ES-I3 (cell line): ENCODE results near the gene SMPD2.

Experiments used
- H3K36me3 ChIP-seq: 2 replicates; pipeline ENCODE4 v1.6.1; 2013; ENCODE audit warnings: mild to moderate bottlenecking, low read length, control low read depth, moderate library complexity; ENCODE audit not compliant: insufficient read depth
- H3K4me1 ChIP-seq: 2 replicates; pipeline ENCODE4 v1.6.1; 2013; ENCODE audit warnings: mild to moderate bottlenecking, control low read depth, low read length; ENCODE audit not compliant: insufficient read depth
- H3K9ac ChIP-seq: 2 replicates; pipeline ENCODE4 v1.6.1; 2013; ENCODE audit warnings: low read depth, mild to moderate bottlenecking, low read length, moderate library complexity
- H3K9me3 ChIP-seq: 2 replicates; pipeline ENCODE4 v1.6.1; 2013; ENCODE audit warnings: mild to moderate bottlenecking, low read length, moderate library complexity; ENCODE audit not compliant: control insufficient read depth, insufficient read depth

The SMPD2 gene, protein sequence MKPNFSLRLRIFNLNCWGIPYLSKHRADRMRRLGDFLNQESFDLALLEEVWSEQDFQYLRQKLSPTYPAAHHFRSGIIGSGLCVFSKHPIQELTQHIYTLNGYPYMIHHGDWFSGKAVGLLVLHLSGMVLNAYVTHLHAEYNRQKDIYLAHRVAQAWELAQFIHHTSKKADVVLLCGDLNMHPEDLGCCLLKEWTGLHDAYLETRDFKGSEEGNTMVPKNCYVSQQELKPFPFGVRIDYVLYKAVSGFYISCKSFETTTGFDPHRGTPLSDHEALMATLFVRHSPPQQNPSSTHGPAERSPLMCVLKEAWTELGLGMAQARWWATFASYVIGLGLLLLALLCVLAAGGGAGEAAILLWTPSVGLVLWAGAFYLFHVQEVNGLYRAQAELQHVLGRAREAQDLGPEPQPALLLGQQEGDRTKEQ

DNA sequence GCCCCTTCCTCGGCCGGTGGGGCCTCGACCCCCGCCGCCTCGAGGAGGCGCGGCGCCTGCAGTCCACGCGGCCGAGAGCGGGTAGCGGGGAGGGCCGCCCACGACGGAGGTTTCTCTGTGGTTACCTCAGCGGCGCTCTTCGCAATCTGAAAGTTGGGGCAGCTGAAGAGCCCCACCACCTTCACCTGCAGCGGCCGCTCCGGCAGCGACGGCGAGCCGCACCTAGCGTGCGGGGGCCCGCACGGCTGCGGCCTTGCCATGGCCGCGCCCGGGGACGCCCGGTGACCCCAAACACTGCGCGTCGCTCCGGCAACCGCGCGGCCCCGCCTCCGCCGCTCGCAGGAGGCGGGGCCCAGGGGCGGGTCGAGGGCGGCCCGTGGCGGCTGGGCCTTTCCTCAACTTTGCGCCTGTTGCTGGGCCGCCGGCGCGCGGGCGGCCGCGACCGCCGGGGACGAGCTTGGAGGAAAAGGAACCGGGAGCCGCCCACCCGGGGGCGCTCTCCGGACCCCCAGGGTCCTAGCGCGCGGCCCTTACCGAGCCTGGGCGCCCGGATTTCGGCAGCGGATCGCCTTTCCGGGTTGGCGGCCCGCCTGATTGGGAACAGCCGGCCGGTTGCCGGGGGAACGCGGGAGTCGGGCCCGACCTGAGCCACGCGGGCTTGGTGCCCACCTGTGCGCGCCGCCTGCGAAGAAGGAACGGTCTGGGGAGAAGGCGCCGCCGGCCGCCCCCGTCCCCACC, at the start of gene SMPD2, which contains the start of gene PPIL6:
Gene SMPD2, plus strand, starts transcription at position 394 of the 738 bp plus-strand sequence. CDS start 398 bp downstream, outside the sequence.
Gene PPIL6, minus strand, starts transcription at position 298 of the 738 bp plus-strand sequence. Its CDS starts 38 bp downstream, at position 260.
- Histone ChIP-seq H3K36me3 (no peaks in the 10 kb centered on the region; the same call in 1 of the 2 replicates), H3K4me1 (peaks cover 5% of the 10 kb centered on the region; the same call in 1 of the 2 replicates), H3K9ac (peak within 1 kb of the TSS; percentile 69), H3K9me3 (no peaks in the 10 kb centered on the region)

DNA sequence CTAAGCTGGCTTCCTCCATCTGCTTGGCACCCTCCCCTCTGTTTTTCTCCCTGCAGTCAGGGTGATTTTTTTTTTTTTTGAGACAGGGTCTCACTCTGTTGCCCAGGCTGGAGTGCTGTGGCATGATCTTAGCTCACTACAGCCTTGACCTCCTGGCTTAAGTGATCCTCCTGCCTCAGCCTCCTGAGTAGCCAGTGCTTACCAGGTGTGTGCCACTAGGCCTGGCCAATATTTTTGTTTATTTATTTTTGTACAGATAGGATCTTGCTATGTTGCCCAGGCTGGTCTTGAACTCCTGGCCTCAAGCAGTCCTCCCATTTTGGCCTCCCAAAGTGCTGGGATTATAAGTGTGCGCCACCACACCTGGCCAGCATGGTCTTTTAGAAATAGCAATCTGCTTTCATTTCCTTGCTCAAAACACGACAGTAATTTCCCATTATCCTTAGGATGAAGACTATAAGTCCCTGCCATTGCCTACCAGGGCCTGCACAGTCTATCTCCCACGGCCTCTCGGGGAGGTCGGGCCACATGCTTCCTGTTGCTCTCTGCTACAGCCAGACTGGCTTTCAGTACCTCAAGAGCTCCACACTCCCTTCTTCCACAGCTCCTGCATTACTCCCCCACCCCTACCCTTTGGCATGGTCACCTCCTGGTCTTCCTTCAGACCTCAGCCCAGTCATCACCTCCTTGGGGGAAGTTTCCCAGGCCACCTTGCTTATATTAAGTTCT, 47.2 kb upstream of the SMPD2 start:
- Histone ChIP-seq H3K4me1 (no peaks in the 10 kb centered on the region; the same call in 1 of the 2 replicates), H3K9me3 (no peaks in the 10 kb centered on the region), H3K9ac (no peak overlapping the region), H3K36me3 (no peaks in the 10 kb centered on the region)

DNA sequence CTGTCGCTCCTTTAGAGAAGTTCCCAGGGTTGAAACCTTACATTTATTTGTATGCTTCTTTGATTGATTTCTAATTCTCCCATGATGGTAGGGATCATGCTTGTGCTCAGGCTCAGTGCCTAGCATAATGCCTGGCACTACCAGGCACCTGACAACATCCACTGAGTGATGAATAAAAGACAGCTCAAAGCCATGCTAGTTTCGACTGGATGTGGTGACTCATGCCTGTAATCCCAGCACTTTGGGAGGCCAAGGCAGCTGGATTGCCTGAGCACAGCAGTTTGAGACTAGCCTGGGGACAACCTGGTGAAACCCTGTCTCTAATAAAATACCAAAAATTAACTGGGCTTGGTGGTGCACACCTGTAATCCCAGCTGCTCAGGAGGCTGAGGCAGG, 46.6 kb upstream of the SMPD2 start:
- H3K36me3 ChIP-seq, result no peaks in the 10 kb centered on the region

DNA sequence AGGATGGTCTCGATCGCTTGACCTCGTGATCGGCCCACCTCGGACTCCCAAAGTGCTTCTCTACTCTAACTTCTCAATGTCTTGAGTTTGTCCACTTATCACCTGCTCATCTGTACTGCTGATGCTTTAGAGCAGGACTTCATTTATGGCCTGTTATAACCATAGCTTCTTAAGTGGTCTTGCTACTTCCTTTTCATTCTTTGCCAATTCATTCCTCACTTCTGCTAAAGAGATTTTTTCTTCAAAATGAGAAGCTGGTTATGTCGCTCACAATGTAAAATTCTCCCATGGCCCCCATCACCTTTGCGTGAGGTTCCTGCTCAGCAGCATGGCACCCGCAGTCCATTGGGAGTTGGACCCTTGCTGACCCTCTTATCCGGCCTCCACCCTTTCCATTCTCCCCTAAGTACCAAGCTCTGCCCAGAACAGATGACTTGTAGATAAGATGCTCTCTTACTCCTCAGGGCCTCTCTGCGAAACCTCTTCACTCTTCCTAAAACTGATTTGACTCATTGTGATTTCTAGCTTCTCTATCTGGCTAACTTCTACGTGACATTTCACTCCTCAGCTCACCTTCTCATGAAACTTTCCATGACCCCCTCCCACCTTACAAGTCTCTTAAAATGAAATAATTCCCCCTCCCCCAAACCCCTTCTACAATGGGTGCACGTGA, 44.3 kb upstream of the SMPD2 start:
- H3K9ac ChIP-seq, result no peak overlapping the region
- H3K36me3 ChIP-seq, result no peaks in the 10 kb centered on the region
- no peaks in the 10 kb centered on the region; the same call in 1 of the 2 replicates for H3K4me1 ChIP-seq
- H3K9me3 ChIP-seq, result no peaks in the 10 kb centered on the region

More for the DNA sequence above, 46.6 kb upstream of the SMPD2 start:
- no peaks in the 10 kb centered on the region for H3K9me3 ChIP-seq
- H3K9ac ChIP-seq, result no peak overlapping the region
- H3K4me1 ChIP-seq, result no peaks in the 10 kb centered on the region; the same call in 1 of the 2 replicates

DNA sequence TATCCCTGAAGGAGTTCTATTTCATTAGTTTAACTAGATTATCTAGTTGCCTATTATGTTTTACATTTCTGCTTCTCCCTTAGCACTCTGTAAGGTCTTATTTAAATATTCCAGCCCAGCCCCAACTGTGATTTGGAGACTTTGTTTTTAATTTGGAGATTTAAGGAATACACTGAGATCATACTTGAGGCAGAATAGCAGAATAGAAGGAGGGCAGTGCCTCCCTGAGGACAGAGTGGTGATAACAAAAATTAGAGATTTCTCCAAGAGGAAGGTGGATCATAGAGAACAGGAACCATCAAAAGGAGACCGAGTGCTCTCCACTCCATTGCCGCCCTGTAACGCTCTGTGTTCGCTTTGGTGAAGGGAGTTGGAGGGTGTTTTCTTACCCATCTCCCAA, 43.5 kb upstream of the SMPD2 start:
- Histone ChIP-seq H3K4me1 (no peaks in the 10 kb centered on the region; the same call in 1 of the 2 replicates), H3K9ac (no peak overlapping the region), H3K36me3 (no peaks in the 10 kb centered on the region), H3K9me3 (no peaks in the 10 kb centered on the region)

DNA sequence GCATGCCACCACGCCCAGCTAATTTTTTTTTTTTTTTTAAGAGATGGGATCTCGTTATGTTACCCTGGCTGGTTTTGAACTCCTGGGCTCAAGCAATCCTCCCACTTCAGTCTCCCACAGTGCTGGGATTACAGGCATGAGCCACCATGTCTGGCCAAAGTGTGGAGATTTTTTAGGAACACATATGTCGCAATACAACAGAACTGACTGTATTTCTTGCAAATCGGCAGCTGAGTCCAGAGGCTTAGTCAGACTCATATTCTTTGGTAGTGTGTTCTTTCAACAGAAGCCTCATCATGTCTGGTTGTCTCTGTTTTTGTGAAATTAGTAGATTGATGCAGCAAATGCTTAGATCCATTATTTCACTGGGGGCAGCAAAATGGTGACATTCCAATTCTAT, 34.3 kb upstream of the SMPD2 start:
- no peaks in the 10 kb centered on the region for H3K4me1 ChIP-seq
- no peak overlapping the region for H3K9ac ChIP-seq
- H3K36me3 ChIP-seq, result no peaks in the 10 kb centered on the region
- H3K9me3 ChIP-seq, result no peaks in the 10 kb centered on the region

DNA sequence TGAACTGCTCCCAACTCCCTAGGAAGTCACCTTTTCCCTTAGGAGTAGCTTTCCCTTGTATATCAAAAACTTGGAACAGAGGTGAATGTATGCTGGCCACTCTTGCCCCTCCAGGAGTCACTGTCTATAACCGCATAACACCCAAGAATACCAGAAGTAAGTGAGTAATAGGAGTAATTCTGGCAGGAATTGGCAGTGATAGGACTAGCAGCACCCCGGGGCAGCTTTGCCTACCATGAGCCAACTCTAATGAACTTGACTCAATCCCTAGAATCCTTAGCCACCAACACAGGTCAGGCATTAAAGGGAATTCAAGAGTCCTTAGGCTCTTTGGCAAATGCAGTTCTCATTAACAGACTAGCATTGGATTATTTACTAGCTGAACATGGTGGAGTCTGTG, 29.5 kb upstream of the SMPD2 start:
- no peak overlapping the region for H3K9ac ChIP-seq
- no peaks in the 10 kb centered on the region for H3K36me3 ChIP-seq
- no peaks in the 10 kb centered on the region for H3K9me3 ChIP-seq
- H3K4me1 ChIP-seq, result no peaks in the 10 kb centered on the region

DNA sequence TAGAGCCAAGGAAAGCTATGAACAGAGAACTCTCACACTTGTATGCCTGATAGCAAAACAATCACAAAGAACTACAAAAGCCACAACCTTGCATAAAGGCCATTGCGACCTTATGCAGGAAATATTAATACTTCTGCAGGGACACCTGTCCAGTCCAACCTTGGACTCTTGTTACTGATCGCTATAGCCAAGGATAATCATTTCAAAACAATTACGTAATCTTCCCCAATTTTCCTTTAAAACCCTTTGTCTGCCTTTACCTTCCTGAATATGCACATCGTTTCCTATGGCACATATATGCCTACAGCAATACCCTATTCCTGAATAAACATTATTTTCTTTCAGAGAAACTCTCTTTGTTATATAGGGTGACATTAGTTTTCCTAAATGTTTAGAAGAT, 22.9 kb upstream of the SMPD2 start:
- H3K36me3 ChIP-seq, result no peaks in the 10 kb centered on the region
- H3K4me1 ChIP-seq, result no peaks in the 10 kb centered on the region
- no peak overlapping the region for H3K9ac ChIP-seq
- no peaks in the 10 kb centered on the region for H3K9me3 ChIP-seq

DNA sequence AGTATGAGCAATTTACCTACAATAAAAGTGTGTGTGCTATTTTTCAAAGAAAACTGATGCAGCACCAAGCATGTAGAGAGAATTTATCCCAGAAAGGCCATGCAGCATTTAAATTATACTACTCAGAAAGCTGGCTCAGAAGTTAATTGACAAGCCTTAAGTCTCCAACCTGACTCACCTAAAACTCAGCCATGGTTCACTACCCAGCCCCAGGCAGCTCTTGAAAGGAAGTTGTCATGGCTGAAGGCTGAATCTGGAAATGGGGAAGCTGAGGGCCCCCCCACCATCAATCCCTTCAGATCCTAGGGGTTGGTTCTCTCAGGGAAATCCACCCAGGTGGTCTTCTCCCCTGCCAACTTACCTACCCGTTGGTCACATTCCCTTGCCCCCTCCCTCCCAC, 19.8 kb upstream of the SMPD2 start:
- H3K9ac ChIP-seq, result no peak overlapping the region
- peaks cover 4% of the 10 kb centered on the region; the same call in 1 of the 2 replicates for H3K4me1 ChIP-seq
- no peaks in the 10 kb centered on the region for H3K36me3 ChIP-seq
- H3K9me3 ChIP-seq, result no peaks in the 10 kb centered on the region

DNA sequence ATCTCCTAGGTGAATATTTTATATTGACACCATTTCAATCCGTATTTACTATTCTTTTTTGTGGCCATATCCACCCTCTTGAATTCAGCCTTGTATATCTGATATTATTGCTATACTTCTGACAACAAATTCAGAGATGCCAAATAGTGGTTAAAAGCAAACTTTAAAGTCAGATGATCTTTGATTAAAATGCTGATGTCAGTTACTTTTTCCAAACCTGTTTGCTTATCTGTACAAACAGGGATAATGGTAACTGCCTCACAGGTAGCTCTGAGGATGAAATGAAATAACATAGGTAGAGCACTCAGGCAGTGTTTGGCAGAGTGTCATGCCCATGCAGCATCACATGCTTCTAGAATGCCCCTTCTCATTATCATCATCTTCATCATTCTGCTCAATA, 19.3 kb upstream of the SMPD2 start:
- Histone ChIP-seq H3K9ac (no peak overlapping the region), H3K4me1 (peaks cover 4% of the 10 kb centered on the region; the same call in 1 of the 2 replicates), H3K36me3 (no peaks in the 10 kb centered on the region), H3K9me3 (no peaks in the 10 kb centered on the region)

DNA sequence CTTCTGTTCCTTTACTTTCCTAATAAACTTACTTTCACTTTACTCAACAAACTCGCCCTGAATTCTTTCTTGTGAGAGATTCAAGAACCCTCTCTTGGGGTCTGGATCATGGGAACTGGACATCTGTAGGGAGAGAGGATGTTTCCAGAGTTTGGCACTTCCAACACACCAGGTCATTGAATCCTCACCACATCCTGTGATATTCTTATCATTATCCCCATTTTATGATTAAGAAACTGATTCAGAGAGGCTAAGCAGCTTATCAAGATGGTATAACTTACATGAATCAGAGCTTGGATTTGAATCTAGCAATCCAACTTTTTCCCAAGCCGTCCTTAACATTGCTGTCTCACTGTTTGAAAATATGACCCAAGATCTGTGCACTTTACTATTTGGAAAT, 15.6 kb upstream of the SMPD2 start:
- H3K9me3 ChIP-seq, result no peaks in the 10 kb centered on the region

DNA sequence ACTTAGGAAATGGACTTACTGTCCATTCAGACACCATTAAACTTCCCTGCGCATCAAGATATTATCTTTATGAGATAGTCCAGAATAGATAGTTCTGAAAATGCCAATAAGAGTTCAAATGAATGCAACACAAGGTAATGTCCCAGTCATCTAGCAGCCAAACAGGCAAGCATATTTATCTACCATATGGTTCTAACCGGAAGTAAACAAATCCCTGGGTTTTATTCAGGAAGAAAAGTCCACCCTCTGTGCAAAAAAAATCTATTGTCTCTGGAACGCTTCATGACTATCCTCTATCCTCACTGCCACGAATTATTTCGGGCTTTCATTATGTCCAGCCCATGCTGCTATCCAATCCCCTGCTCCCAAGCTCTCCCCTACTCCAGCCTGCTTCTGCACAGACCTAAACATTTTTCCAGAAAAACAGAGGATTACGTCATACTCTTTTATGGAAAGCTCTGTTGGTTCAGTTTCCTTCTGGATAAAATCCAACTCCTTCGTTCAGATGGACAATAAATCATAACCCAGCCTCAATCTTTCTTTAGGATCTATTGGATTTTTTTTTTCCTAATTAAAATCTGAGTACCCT, 11.5 kb upstream of the SMPD2 start:
- Histone ChIP-seq H3K9ac (no peak overlapping the region), H3K9me3 (no peaks in the 10 kb centered on the region), H3K36me3 (no peaks in the 10 kb centered on the region), H3K4me1 (peaks cover 4% of the 10 kb centered on the region; the same call in 1 of the 2 replicates)

More for the DNA sequence above, 15.6 kb upstream of the SMPD2 start:
- H3K9ac ChIP-seq, result no peak overlapping the region
- no peaks in the 10 kb centered on the region for H3K36me3 ChIP-seq
- peaks cover 4% of the 10 kb centered on the region; the same call in 1 of the 2 replicates for H3K4me1 ChIP-seq

DNA sequence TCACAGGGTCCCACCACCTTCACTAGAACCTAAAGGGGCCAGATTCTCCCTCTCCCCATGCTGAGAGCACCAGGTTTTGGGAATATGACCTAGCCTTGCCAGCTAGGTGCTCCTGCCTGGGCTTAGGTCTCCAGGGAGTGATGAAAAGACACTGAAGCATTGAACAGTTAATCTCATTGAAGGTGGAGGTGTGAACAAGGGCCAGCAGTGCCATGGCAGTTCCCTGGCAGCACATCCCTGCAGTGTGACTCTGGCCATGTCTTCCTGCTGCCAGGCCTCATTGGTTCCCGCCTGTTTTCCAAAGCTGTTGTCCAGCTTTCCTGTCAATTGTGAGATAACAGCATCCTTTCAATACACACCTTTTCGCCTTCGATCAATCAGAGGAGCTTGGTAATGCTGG, 11.0 kb upstream of the SMPD2 start:
- Histone ChIP-seq H3K4me1 (no peaks in the 10 kb centered on the region), H3K36me3 (no peaks in the 10 kb centered on the region), H3K9ac (no peak overlapping the region), H3K9me3 (no peaks in the 10 kb centered on the region)
